Hepatocyte (in vitro differentiated cells): ENCODE results near the gene CINP. TPM values are rescaled to one million over a fixed set of nuclear protein-coding genes. Genes with fewer than 3 reads are reported as not detected.

Experiments used
- DNase-seq: peaks from one replicate; pipeline ENCODE4 v3.0.0-alpha.2; 2016; ENCODE audit warnings: low spot score
- H2AFZ ChIP-seq: fragments of 200-600 bp; sonication (generic); 2 replicates; pipeline ENCODE4 v1.6.0; 2016; ENCODE audit warnings: antibody characterized with exemption, mild to moderate bottlenecking
- H3K27ac ChIP-seq: fragments of 200-600 bp; sonication (generic); 2 replicates; pipeline ENCODE4 v1.5.1; 2016; ENCODE audit warnings: mild to moderate bottlenecking
- H3K27me3 ChIP-seq: fragments of 200-600 bp; sonication (generic); 2 replicates; pipeline ENCODE4 v1.6.1; 2016
- H3K36me3 ChIP-seq: fragments of 200-600 bp; sonication (generic); replicated peaks from 2 replicates; pipeline ENCODE4 v1.5.1; 2016; ENCODE audit warnings: low read depth; ENCODE audit not compliant: insufficient read depth
- H3K4me1 ChIP-seq: fragments of 200-600 bp; sonication (generic); 2 replicates; pipeline ENCODE4 v1.5.1; 2016; ENCODE audit warnings: mild to moderate bottlenecking, moderate library complexity; ENCODE audit not compliant: insufficient read depth
- H3K4me2 ChIP-seq: fragments of 200-600 bp; sonication (generic); 2 replicates; pipeline ENCODE4 v1.6.0; 2016
- H3K4me3 ChIP-seq: fragments of 200-600 bp; sonication (generic); 2 replicates; pipeline ENCODE4 v1.5.1; 2016; ENCODE audit warnings: mild to moderate bottlenecking
- H3K79me2 ChIP-seq: fragments of 200-600 bp; sonication (generic); 2 replicates; pipeline ENCODE4 v1.6.0; 2017; ENCODE audit warnings: mild to moderate bottlenecking
- H3K9me2 ChIP-seq: fragments of 200-600 bp; sonication (generic); replicated peaks from 2 replicates; pipeline ENCODE4 v1.6.0; 2017; ENCODE audit warnings: mild to moderate bottlenecking; ENCODE audit not compliant: insufficient read depth
- H3K9me3 ChIP-seq: fragments of 200-600 bp; sonication (generic); 2 replicates; pipeline ENCODE4 v1.5.1; 2016; ENCODE audit warnings: low read depth, mild to moderate bottlenecking
- H4K20me1 ChIP-seq: fragments of 200-600 bp; sonication (generic); 2 replicates; pipeline ENCODE4 v1.6.0; 2016; ENCODE audit warnings: mild to moderate bottlenecking; ENCODE audit not compliant: insufficient read depth, poor library complexity, severe bottlenecking
- EZH2 ChIP-seq: fragments of 200-600 bp; sonication (generic); IDR thresholded peaks from 2 replicates; pipeline ENCODE4 v1.6.1; 2016; ENCODE audit warnings: antibody characterized with exemption, mild to moderate bottlenecking, borderline replicate concordance
- EZH2phosphoT487 ChIP-seq: fragments of 200-600 bp; sonication (generic); IDR thresholded peaks from one replicate; pipeline ENCODE4 v1.6.1; 2018; ENCODE audit warnings: antibody characterized with exemption, mild to moderate bottlenecking, low read depth, moderate library complexity; ENCODE audit not compliant: unreplicated experiment, severe bottlenecking
- WGBS: methylation state at CpG from one replicate; pipeline ENCODE4 v1.1.6; 2016; ENCODE audit warnings: low lambda C conversion rate; ENCODE audit errors: missing lambda C conversion rate; 5-methylcytosine and 5-hydroxymethylcytosine counted together
- polyA plus RNA-seq: library from polyadenylated mRNA; unstranded; fragments of >200 nt; fragmentation: Nextera tagmentation; extraction: Ambion mirVana; gene quantifications from 2 replicates; pipeline ENCODE4 v1.2.1, GENCODE V29; 2016
- total RNA-seq: library from RNA; depleted of rRNA; stranded (reverse); fragments of >200 nt; gene quantifications from 2 replicates; pipeline ENCODE4 v1.2.3, GENCODE V29; 2014
- TF ChIP-seq, protein P1 (sequence below): fragments of 200-600 bp; sonication (generic); IDR thresholded peaks from 2 replicates; pipeline ENCODE4 v1.5.1; 2016; ENCODE audit warnings: antibody characterized with exemption, mild to moderate bottlenecking; ENCODE audit not compliant: poor library complexity

The CINP gene
- total and polyA plus RNA-seq, 2 experiments from 2014 or later = 22.9 to 40.2 TPM

GRCh38 chr14:102318781-102319276, 43.9 kb downstream of the CINP start:
- 82% methylated on average over 15 of the region's 15 CpGs for WGBS
- Histone ChIP-seq H3K36me3 (no peaks in the 10 kb centered on the region), H2AFZ (peak overlapping the region; percentile 99), H4K20me1 (no peaks in the 10 kb centered on the region), H3K9me3 (no peaks in the 10 kb centered on the region), H3K4me2 (peak overlapping the region; percentile 77), H3K4me3 (peak overlapping the region; percentile 88), H3K9me2 (no peaks in the 10 kb centered on the region), H3K4me1 (peaks cover 21% of the 10 kb centered on the region), H3K27ac (peak overlapping the region; percentile 95), H3K27me3 (no peaks in the 10 kb centered on the region), H3K79me2 (peaks cover 16% of the 10 kb centered on the region)
- TF ChIP-seq EZH2 (no peak), EZH2phosphoT487 (no peak)
- TF ChIP-seq, protein P1, sequence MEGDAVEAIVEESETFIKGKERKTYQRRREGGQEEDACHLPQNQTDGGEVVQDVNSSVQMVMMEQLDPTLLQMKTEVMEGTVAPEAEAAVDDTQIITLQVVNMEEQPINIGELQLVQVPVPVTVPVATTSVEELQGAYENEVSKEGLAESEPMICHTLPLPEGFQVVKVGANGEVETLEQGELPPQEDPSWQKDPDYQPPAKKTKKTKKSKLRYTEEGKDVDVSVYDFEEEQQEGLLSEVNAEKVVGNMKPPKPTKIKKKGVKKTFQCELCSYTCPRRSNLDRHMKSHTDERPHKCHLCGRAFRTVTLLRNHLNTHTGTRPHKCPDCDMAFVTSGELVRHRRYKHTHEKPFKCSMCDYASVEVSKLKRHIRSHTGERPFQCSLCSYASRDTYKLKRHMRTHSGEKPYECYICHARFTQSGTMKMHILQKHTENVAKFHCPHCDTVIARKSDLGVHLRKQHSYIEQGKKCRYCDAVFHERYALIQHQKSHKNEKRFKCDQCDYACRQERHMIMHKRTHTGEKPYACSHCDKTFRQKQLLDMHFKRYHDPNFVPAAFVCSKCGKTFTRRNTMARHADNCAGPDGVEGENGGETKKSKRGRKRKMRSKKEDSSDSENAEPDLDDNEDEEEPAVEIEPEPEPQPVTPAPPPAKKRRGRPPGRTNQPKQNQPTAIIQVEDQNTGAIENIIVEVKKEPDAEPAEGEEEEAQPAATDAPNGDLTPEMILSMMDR = no peak
- DNase-seq = no peak

GRCh38 chr14:102317564-102318248, 45.0 kb downstream of the CINP start:
- no peaks in the 10 kb centered on the region for H3K9me3 ChIP-seq
- TF ChIP-seq, protein P1 = no peak
- DNase-seq = peak; percentile 45

GRCh38 chr14:102316743-102317563, 45.7 kb downstream of the CINP start:
- Histone ChIP-seq H2AFZ (peak overlapping the region; percentile 98), H3K36me3 (no peaks in the 10 kb centered on the region), H3K4me2 (peak overlapping the region; percentile 91), H3K27ac (peak overlapping the region; percentile 90), H3K79me2 (peaks cover 13% of the 10 kb centered on the region), H3K9me3 (no peaks in the 10 kb centered on the region), H3K4me3 (peak overlapping the region; percentile 53), H3K9me2 (no peaks in the 10 kb centered on the region), H3K4me1 (peaks cover 21% of the 10 kb centered on the region), H4K20me1 (no peaks in the 10 kb centered on the region), H3K27me3 (no peaks in the 10 kb centered on the region)
- TF ChIP-seq EZH2phosphoT487 (no peak), EZH2 (no peak)
- TF ChIP-seq, protein P1 = peak; percentile 84
- DNase-seq = peak; percentile 96
- 1% methylated on average over 54 of the region's 54 CpGs for WGBS

More at GRCh38 chr14:102317564-102318248, 45.0 kb downstream of the CINP start:
- Histone ChIP-seq H3K79me2 (peaks cover 13% of the 10 kb centered on the region), H3K4me1 (peaks cover 21% of the 10 kb centered on the region), H3K4me3 (peak overlapping the region; percentile 48), H3K9me2 (no peaks in the 10 kb centered on the region), H2AFZ (peak overlapping the region; percentile 87), H3K27ac (peak overlapping the region; percentile 90), H3K36me3 (no peaks in the 10 kb centered on the region), H4K20me1 (no peaks in the 10 kb centered on the region), H3K4me2 (peak overlapping the region; percentile 76), H3K27me3 (no peaks in the 10 kb centered on the region)
- WGBS = 65% methylated on average over 12 of the region's 12 CpGs
